GM06990 (cell line): Measurements from ENCODE around the gene ADGRG2.

Experiments used
- DNase-seq: peaks from one replicate; pipeline ENCODE4 v3.0.0-alpha.2; 2011; ENCODE audit not compliant: insufficient read length; ENCODE audit errors: extremely low read depth
- H3K27me3 ChIP-seq: replicated peaks from 2 replicates; pipeline ENCODE4 v1.6.0; 2011; ENCODE audit warnings: low read length; ENCODE audit not compliant: control insufficient read depth, insufficient read depth
- H3K36me3 ChIP-seq: 2 replicates; pipeline ENCODE4 v1.5.1; 2011; ENCODE audit warnings: low read length; ENCODE audit not compliant: control insufficient read depth, insufficient read depth
- H3K4me3 ChIP-seq: replicated peaks from 2 replicates; pipeline ENCODE4 v1.5.1; 2011; ENCODE audit warnings: low read depth, mild to moderate bottlenecking, control low read depth, low read length
- CTCF ChIP-seq: IDR thresholded peaks from 2 replicates; pipeline ENCODE4 v1.5.1; 2011; ENCODE audit warnings: low read length, control low read depth, mild to moderate bottlenecking, inconsistent platforms; ENCODE audit not compliant: insufficient read depth, poor library complexity, severe bottlenecking

ADGRG2 gene

GRCh38 chrX:19097553-19098283 is 24.6 kb downstream of the ADGRG2 start:
- DNase-seq = no peak
- Histone ChIP-seq H3K36me3 (no peaks in the 10 kb centered on the region), H3K4me3 (no peak overlapping the region), H3K27me3 (no peaks in the 10 kb centered on the region)
- TF ChIP-seq CTCF = no peak

DNA sequence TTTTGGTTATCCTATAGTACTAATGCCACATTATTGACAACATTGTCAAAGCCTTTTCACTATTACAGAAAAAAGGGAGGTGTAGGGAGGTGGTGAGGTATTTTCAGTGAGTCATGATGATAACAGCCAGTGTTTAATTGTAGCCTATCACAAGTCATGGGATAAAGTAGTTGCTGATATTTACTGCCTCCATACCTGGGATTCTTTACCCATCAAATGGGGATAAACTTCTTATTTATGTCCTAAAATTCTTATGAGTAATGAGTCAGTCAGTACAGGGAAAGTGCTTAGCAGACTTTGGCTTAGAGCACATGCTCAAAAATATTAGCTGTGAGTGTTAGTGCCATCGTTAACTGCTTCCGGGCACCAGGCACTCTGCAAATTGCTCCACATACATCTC is 25.7 kb downstream of the ADGRG2 start:
- H3K36me3 ChIP-seq = no peaks in the 10 kb centered on the region
- H3K27me3 ChIP-seq = no peaks in the 10 kb centered on the region
- no peak overlapping the region for H3K4me3 ChIP-seq
- TF ChIP-seq CTCF = no peak
- DNase-seq = no peak

GRCh38 chrX:19094654-19095053 is 27.6 kb downstream of the ADGRG2 start:
- DNase-seq = no peak
- H3K4me3 ChIP-seq = no peak overlapping the region
- no peaks in the 10 kb centered on the region for H3K36me3 ChIP-seq
- no peak for TF ChIP-seq CTCF
- no peaks in the 10 kb centered on the region for H3K27me3 ChIP-seq

DNA sequence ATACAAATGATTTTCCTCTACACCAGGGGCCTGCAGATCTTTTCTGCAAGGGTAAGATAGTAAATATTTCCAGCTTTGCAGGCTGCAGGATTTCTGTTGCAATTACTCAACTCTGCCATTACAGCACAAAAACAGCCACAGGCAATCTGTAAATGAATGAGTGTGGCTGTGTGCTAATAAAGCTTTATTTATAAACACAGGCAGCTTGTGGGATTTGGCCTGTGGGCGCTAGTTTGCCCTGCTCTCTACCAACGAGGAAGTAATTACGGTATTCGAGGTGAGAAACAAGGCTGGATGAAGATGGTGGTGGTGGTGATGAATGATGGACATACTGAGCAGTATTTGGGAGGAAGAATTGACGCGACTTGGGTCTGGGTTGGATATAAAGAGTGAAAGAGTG is 30.7 kb downstream of the ADGRG2 start:
- Histone ChIP-seq H3K27me3 (no peaks in the 10 kb centered on the region), H3K36me3 (no peaks in the 10 kb centered on the region), H3K4me3 (no peak overlapping the region)
- TF ChIP-seq CTCF = no peak
- no peak for DNase-seq

DNA sequence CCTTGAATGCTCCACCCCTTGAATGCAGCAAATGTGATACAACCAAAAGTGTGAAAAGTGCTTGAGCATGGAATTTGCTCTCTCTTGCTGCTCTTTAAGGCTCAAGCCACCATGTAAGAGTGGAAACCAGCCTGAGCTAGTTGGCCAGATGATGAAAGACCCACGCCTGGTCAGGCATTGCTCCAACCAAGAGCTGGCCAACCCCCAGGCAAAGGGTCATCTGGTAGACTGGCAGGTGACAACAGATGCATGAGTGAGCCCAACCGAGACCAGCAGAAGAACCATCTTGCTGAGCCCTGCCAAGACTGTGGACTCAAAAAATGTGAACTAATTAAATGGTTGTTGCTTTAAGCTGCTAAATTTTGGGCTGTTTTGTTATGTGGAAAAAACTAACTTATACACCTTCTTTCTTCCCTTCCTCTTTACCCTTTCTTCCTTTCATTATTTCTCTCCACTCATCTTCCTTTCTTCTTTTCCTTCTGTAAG is 32.7 kb downstream of the ADGRG2 start:
- TF ChIP-seq CTCF = no peak
- no peak overlapping the region for H3K4me3 ChIP-seq
- no peaks in the 10 kb centered on the region for H3K36me3 ChIP-seq
- H3K27me3 ChIP-seq = no peaks in the 10 kb centered on the region
- no peak for DNase-seq

GRCh38 chrX:19086102-19086772 is 36.0 kb downstream of the ADGRG2 start:
- no peaks in the 10 kb centered on the region for H3K36me3 ChIP-seq
- no peak for DNase-seq
- TF ChIP-seq CTCF = no peak
- H3K4me3 ChIP-seq = no peak overlapping the region
- no peaks in the 10 kb centered on the region for H3K27me3 ChIP-seq
